IMR-90 (cell line): Measurements from ENCODE around the gene METTL27. TPM values are rescaled to one million over a fixed set of nuclear protein-coding genes. Genes with fewer than 3 reads are reported as not detected.

Experiments used
- ATAC-seq: fragments of 200-7000 bp; cut with Tn5 transposase; 2 replicates; pipeline ENCODE4 v1.9.1; 2020; ENCODE audit warnings: low read depth, mild to moderate bottlenecking, moderate library complexity
- BruUV-seq: library from RNA; stranded (reverse); fragments of 400-500 nt; replicated peaks from 2 replicates; lab custom pipeline; 2021; lab: Mats Ljungman, UMichigan
- CTCF ChIA-PET: fragments of 300-600 bp; formaldehyde crosslinking; extraction: SDS; loops from one replicate; lab custom pipeline; 2021; ENCODE audit warnings: antibody characterized with exemption; lab: Yijun Ruan, JAX
- POLR2A ChIA-PET: fragments of 300-600 bp; sonication (Branson Sonifier 250); formaldehyde crosslinking; loops from one replicate; lab custom pipeline; 2022; ENCODE audit warnings: antibody characterized with exemption; ENCODE audit not compliant: unreplicated experiment; lab: Charles Lee
- DNase-seq: peaks from one replicate; pipeline ENCODE4 v3.0.0; 2013
- H2AFZ ChIP-seq: replicated peaks from 2 replicates; pipeline ENCODE3; 2013; ENCODE audit warnings: low read length, mild to moderate bottlenecking; ENCODE audit not compliant: poor library complexity
- H2AK5ac ChIP-seq: 2 replicates; pipeline ENCODE4 v1.6.1; 2013; ENCODE audit warnings: low read depth, low read length, inconsistent platforms
- H2AK9ac ChIP-seq: replicated peaks from 2 replicates; pipeline ENCODE3; 2013; ENCODE audit warnings: mild to moderate bottlenecking, low read depth, low read length, moderate library complexity; ENCODE audit not compliant: poor library complexity
- H2BK120ac ChIP-seq: 2 replicates; pipeline ENCODE4 v1.6.1; 2013; ENCODE audit warnings: low read depth, low read length, inconsistent platforms
- H2BK15ac ChIP-seq: 3 replicates; pipeline ENCODE4 v1.6.1; 2013; ENCODE audit warnings: low read depth, low read length, inconsistent platforms
- H2BK20ac ChIP-seq: 2 replicates; pipeline ENCODE4 v1.6.1; 2013; ENCODE audit warnings: low read depth, mild to moderate bottlenecking, inconsistent platforms, low read length, moderate library complexity
- H2BK5ac ChIP-seq: 2 replicates; pipeline ENCODE4 v1.6.1; 2013; ENCODE audit warnings: mild to moderate bottlenecking, low read depth, low read length, inconsistent platforms; ENCODE audit not compliant: poor library complexity, severe bottlenecking
- H3K14ac ChIP-seq: replicated peaks from 2 replicates; pipeline ENCODE4 v1.6.1; 2013; ENCODE audit warnings: low read depth, low read length, inconsistent platforms
- H3K18ac ChIP-seq: 2 replicates; pipeline ENCODE4 v1.6.1; 2013; ENCODE audit warnings: low read depth, low read length, control low read depth
- H3K23ac ChIP-seq: 2 replicates; pipeline ENCODE4 v1.6.1; 2013; ENCODE audit warnings: low read depth, low read length, inconsistent platforms
- H3K27ac ChIP-seq: 2 replicates; pipeline ENCODE4 v1.5.1; 2013; ENCODE audit warnings: mild to moderate bottlenecking, control low read depth, low read length; ENCODE audit not compliant: insufficient read depth
- H3K27me3 ChIP-seq: 2 replicates; pipeline ENCODE4 v1.6.1; 2013; ENCODE audit warnings: low read length; ENCODE audit not compliant: control insufficient read depth, insufficient read depth
- H3K36me3 ChIP-seq: 2 replicates; pipeline ENCODE4 v1.6.1; 2013; ENCODE audit warnings: low read length, mixed read lengths; ENCODE audit not compliant: control insufficient read depth, insufficient read depth
- H3K4ac ChIP-seq: 2 replicates; pipeline ENCODE4 v1.6.1; 2013; ENCODE audit warnings: low read depth, low read length, inconsistent platforms
- H3K4me1 ChIP-seq: 2 replicates; pipeline ENCODE4 v1.6.1; 2013; ENCODE audit warnings: low read length, mixed read lengths; ENCODE audit not compliant: control insufficient read depth, insufficient read depth
- H3K4me2 ChIP-seq: 2 replicates; pipeline ENCODE4 v1.6.1; 2013; ENCODE audit warnings: low read depth, mild to moderate bottlenecking, control low read depth, low read length, moderate library complexity
- H3K4me3 ChIP-seq: 2 replicates; pipeline ENCODE4 v1.5.1; 2013; ENCODE audit warnings: low read depth, mild to moderate bottlenecking, control low read depth, low read length, moderate library complexity; ENCODE audit not compliant: insufficient read depth
- H3K56ac ChIP-seq: 2 replicates; pipeline ENCODE4 v1.6.1; 2013; ENCODE audit warnings: low read length, inconsistent platforms; ENCODE audit not compliant: insufficient read depth; ENCODE audit errors: extremely low read depth
- H3K79me1 ChIP-seq, 2 experiments: 2 replicates each; pipeline ENCODE4 v1.6.1; 2013; ENCODE audit warnings: low read length in 2 of 2, inconsistent platforms in 1 of 2, low read depth in 1 of 2
- H3K9ac ChIP-seq: 2 replicates; pipeline ENCODE4 v1.6.1; 2013; ENCODE audit warnings: low read depth, low read length, control low read depth
- H3K9me1 ChIP-seq: 2 replicates; pipeline ENCODE4 v1.6.1; 2013; ENCODE audit warnings: low read length, inconsistent platforms; ENCODE audit not compliant: insufficient read depth
- H3K9me3 ChIP-seq: 2 replicates; pipeline ENCODE4 v1.6.1; 2013; ENCODE audit warnings: low read length; ENCODE audit not compliant: control insufficient read depth, insufficient read depth
- H4K20me1 ChIP-seq: 2 replicates; pipeline ENCODE4 v1.6.1; 2013; ENCODE audit warnings: low read length, inconsistent platforms; ENCODE audit not compliant: insufficient read depth
- H4K5ac ChIP-seq: 2 replicates; pipeline ENCODE4 v1.6.1; 2013; ENCODE audit warnings: mild to moderate bottlenecking, low read depth, low read length, control low read depth
- H4K8ac ChIP-seq, 2 experiments: 2 replicates each; pipeline ENCODE4 v1.6.1; 2013; ENCODE audit warnings: low read depth in 2 of 2, low read length in 2 of 2, control low read depth in 1 of 2, inconsistent platforms in 1 of 2
- H4K91ac ChIP-seq: 2 replicates; pipeline ENCODE4 v1.6.1; 2013; ENCODE audit warnings: low read depth, low read length, inconsistent platforms; ENCODE audit not compliant: insufficient read depth
- BHLHE40 ChIP-seq: fragments of 150-350 bp; IDR thresholded peaks from 2 replicates; pipeline ENCODE4 v1.6.1; 2016; ENCODE audit warnings: mild to moderate bottlenecking, low read depth, low read length
- CEBPB ChIP-seq: IDR thresholded peaks from 2 replicates; pipeline ENCODE4 v1.6.1; 2012; ENCODE audit warnings: low read depth, low read length, improper control_type of control experiment
- CHD1 ChIP-seq: IDR thresholded peaks from 2 replicates; pipeline ENCODE4 v1.6.1; 2012; ENCODE audit warnings: low read depth, low read length, improper control_type of control experiment
- ELK1 ChIP-seq: fragments of 150-350 bp; IDR thresholded peaks from 2 replicates; pipeline ENCODE4 v1.6.1; 2016; ENCODE audit warnings: low read depth, mild to moderate bottlenecking, low read length, moderate library complexity, borderline replicate concordance
- FOS ChIP-seq: fragments of 150-350 bp; IDR thresholded peaks from 2 replicates; pipeline ENCODE4 v1.6.1; 2016; ENCODE audit warnings: low read depth, low read length
- MAFK ChIP-seq: IDR thresholded peaks from 2 replicates; pipeline ENCODE4 v1.6.1; 2012; ENCODE audit warnings: low read depth, low read length, improper control_type of control experiment
- MAZ ChIP-seq: IDR thresholded peaks from 2 replicates; pipeline ENCODE4 v1.6.1; 2012; ENCODE audit warnings: low read depth, mild to moderate bottlenecking, low read length, improper control_type of control experiment, moderate library complexity, borderline replicate concordance
- MXI1 ChIP-seq: IDR thresholded peaks from 2 replicates; pipeline ENCODE4 v1.6.1; 2012; ENCODE audit warnings: low read depth, mild to moderate bottlenecking, low read length, moderate library complexity, borderline replicate concordance
- NFE2L2 ChIP-seq: fragments of 150-350 bp; IDR thresholded peaks from 2 replicates; pipeline ENCODE4 v1.6.1; 2016; ENCODE audit warnings: low read depth, mild to moderate bottlenecking, low read length
- POLR2A ChIP-seq: IDR thresholded peaks from 2 replicates; pipeline ENCODE4 v1.6.1; 2012; ENCODE audit warnings: mild to moderate bottlenecking, low read depth, low read length
- RAD21 ChIP-seq: IDR thresholded peaks from 2 replicates; pipeline ENCODE4 v1.6.1; 2012; ENCODE audit warnings: low read length, improper control_type of control experiment
- RCOR1 ChIP-seq: IDR thresholded peaks from 2 replicates; pipeline ENCODE4 v1.6.1; 2012; ENCODE audit warnings: mild to moderate bottlenecking, low read length, improper control_type of control experiment; ENCODE audit not compliant: insufficient replicate concordance
- RFX5 ChIP-seq: IDR thresholded peaks from 2 replicates; pipeline ENCODE4 v1.8.0; 2012; ENCODE audit warnings: low read depth, mild to moderate bottlenecking, low read length, moderate library complexity
- SMC3 ChIP-seq: fragments of 150-350 bp; IDR thresholded peaks from 2 replicates; pipeline ENCODE4 v1.6.1; 2016; ENCODE audit warnings: low read depth, mild to moderate bottlenecking, antibody characterized with exemption, low read length, moderate library complexity
- WGBS, 2 experiments: methylation state at CpG; one replicate each; pipeline versions ENCODE4 v1.1.5 to v1.1.7; 2013; ENCODE audit warnings: missing lambda C conversion rate in 2 of 2; ENCODE audit not compliant: insufficient read length in 1 of 2; ENCODE audit errors: extremely low coverage in 2 of 2; 5-methylcytosine and 5-hydroxymethylcytosine counted together
- dilution Hi-C: fragments of 300-500 bp; cut with HindIII; formaldehyde crosslinking; loops from one replicate; pipeline ENCODE4 v1.14.3; 2018; ENCODE audit warnings: low sequenced_read_pairs; ENCODE audit not compliant: unreplicated experiment
- in situ Hi-C: fragments of 300-500 bp; cut with MboI; formaldehyde crosslinking; loops from 3 replicates; pipeline ENCODE4 v1.14.3; 2019; ENCODE audit warnings: low sequenced_read_pairs, inconsistent platforms, mixed read lengths
- intact Hi-C: fragments of 100-400 bp; cut with micrococcal nuclease; formaldehyde crosslinking; loops from 2 replicates; pipeline ENCODE4 v1.10.0; 2022
- polyA plus RNA-seq, 3 experiments: library from polyadenylated mRNA; depleted of rRNA; stranded (reverse); fragments of >200 nt; gene quantifications; 2 replicates each; pipeline ENCODE4 v1.2.3, GENCODE V29; 2012; ENCODE audit warnings: low replicate concordance in 1 of 3
- total RNA-seq: library from RNA; depleted of rRNA; stranded (reverse); fragments of >200 nt; gene quantifications from 2 replicates; pipeline ENCODE4 v1.2.3, GENCODE V29; 2012
- TF ChIP-seq, protein P1 (sequence below): conservative IDR thresholded peaks from 2 replicates; pipeline ENCODE4 v1.5.1; 2012; ENCODE audit warnings: mild to moderate bottlenecking, low read depth, low read length, improper control_type of control experiment
- TF ChIP-seq, protein P2 (sequence below): fragments of 150-350 bp; IDR thresholded peaks from 2 replicates; pipeline ENCODE4 v1.6.1; 2017; ENCODE audit warnings: mild to moderate bottlenecking, antibody characterized with exemption, low read length, low read depth

The METTL27 gene
- total and polyA plus RNA-seq, 2 of the 4 experiments (the other 2 are of a cell fraction) = 2.3 to 4.3 TPM

GRCh38 chr7:73852500-73852899 is 10.2 kb upstream of the METTL27 start:
- Histone ChIP-seq H3K4me3 (no peak overlapping the region), H4K91ac (peak overlapping the region; percentile 91), H2BK120ac (peak overlapping the region; percentile 92), H2BK15ac (peak overlapping the region; percentile 75; the same call in 2 of the 3 replicates), H3K4me2 (no peak overlapping the region), H2AFZ (no peak overlapping the region), H3K14ac (peak overlapping the region; percentile 84), H3K56ac (0 out of 2 replicates have a peak overlapping the region, but pooled peaks have one; percentile 30), H4K5ac (no peak overlapping the region), H3K27me3 (no peaks in the 10 kb centered on the region), H2BK5ac (peak overlapping the region; percentile 91), H3K27ac (peak overlapping the region; percentile 70), H4K20me1 (peaks cover 3% of the 10 kb centered on the region; the same call in 1 of the 2 replicates), H3K79me1 (no peaks in the 10 kb centered on the region), H4K8ac (peak overlapping the region; percentile 56 to 80; a peak in 3 of 4 replicates), H3K9me3 (no peaks in the 10 kb centered on the region), H3K9ac (no peak overlapping the region), H3K18ac (0 out of 2 replicates have a peak overlapping the region, but pooled peaks have one; percentile 49), H2BK20ac (peak overlapping the region; percentile 98), H3K23ac (peak overlapping the region; percentile 37; the same call in 1 of the 2 replicates), H3K4me1 (peaks cover 15% of the 10 kb centered on the region), H3K36me3 (no peaks in the 10 kb centered on the region), H2AK9ac (no peak overlapping the region), H3K4ac (peak overlapping the region; percentile 98), H2AK5ac (peak overlapping the region; percentile 96), H3K9me1 (peaks cover 10% of the 10 kb centered on the region)
- ChIA-PET POLR2A (no interaction called here), CTCF (no interaction called here)
- WGBS, 2 experiments = no CpG with 5 or more reads among the region's 5 CpGs
- in situ Hi-C loops (loop anchor here (10.0 kb wide), 1 partner anchor 238 kb away; no protein-coding TSS in a partner anchor), intact Hi-C loops (loop anchor here (5.0 kb wide), 2 partner anchors 115 to 245 kb away; partner anchors contain the start of gene ABHD11), dilution Hi-C loops (no loop called here)
- TF ChIP-seq BHLHE40 = no peak
- TF ChIP-seq MAFK = no peak
- TF ChIP-seq RFX5 = no peak
- TF ChIP-seq CEBPB = no peak
- TF ChIP-seq, protein P1, sequence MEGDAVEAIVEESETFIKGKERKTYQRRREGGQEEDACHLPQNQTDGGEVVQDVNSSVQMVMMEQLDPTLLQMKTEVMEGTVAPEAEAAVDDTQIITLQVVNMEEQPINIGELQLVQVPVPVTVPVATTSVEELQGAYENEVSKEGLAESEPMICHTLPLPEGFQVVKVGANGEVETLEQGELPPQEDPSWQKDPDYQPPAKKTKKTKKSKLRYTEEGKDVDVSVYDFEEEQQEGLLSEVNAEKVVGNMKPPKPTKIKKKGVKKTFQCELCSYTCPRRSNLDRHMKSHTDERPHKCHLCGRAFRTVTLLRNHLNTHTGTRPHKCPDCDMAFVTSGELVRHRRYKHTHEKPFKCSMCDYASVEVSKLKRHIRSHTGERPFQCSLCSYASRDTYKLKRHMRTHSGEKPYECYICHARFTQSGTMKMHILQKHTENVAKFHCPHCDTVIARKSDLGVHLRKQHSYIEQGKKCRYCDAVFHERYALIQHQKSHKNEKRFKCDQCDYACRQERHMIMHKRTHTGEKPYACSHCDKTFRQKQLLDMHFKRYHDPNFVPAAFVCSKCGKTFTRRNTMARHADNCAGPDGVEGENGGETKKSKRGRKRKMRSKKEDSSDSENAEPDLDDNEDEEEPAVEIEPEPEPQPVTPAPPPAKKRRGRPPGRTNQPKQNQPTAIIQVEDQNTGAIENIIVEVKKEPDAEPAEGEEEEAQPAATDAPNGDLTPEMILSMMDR = no peak
- TF ChIP-seq SMC3 = no peak
- TF ChIP-seq RAD21 = no peak
- no peak for TF ChIP-seq ELK1
- TF ChIP-seq MAZ = no peak
- TF ChIP-seq CHD1 = no peak
- no peak for TF ChIP-seq MXI1
- no peak for TF ChIP-seq NFE2L2
- TF ChIP-seq, protein P2, sequence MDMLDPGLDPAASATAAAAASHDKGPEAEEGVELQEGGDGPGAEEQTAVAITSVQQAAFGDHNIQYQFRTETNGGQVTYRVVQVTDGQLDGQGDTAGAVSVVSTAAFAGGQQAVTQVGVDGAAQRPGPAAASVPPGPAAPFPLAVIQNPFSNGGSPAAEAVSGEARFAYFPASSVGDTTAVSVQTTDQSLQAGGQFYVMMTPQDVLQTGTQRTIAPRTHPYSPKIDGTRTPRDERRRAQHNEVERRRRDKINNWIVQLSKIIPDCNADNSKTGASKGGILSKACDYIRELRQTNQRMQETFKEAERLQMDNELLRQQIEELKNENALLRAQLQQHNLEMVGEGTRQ = no peak
- no peak for TF ChIP-seq FOS
- TF ChIP-seq RCOR1 = no peak
- TF ChIP-seq POLR2A = no peak
- DNase-seq (no peak), ATAC-seq (no peak)
- BruUV-seq = no TSS peak
